GM19438 (cell line): ENCODE measurements around the gene NOL4L.

Source experiments
- ATAC-seq: cut with Tn5 transposase; IDR thresholded peaks from one replicate; pipeline ENCODE4 v1.9.1; 2021; ENCODE audit warnings: low read depth; ENCODE audit not compliant: unreplicated experiment

NOL4L gene

DNA sequence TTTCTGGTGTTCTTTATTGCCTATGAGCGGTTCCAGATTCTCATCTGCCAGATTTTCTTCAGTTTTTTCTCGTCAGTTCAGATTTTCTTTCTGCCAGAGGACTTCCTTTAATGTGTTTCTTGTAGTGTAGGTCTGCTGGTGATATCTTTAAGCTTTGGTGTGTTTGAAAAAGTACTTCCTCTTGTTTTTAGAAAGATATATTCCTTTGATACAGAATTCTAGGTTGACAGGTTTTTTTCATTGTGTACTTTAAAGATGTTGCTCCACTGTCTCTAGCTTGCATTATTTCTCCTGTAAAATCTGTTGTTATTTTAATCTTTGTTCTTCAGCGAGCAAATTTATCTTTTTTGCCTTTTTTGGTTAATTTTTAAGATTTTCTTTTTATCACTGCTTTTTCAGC, 190.1 kb downstream of the NOL4L start:
- no peak for ATAC-seq
